Measurements from ENCODE around the gene CPZ. TPM values are rescaled to one million over a fixed set of nuclear protein-coding genes. Genes with fewer than 3 reads are reported as not detected.

The CPZ gene
- total RNA-seq, 1 donor from 2014 or later: 4.9 TPM

DNA sequence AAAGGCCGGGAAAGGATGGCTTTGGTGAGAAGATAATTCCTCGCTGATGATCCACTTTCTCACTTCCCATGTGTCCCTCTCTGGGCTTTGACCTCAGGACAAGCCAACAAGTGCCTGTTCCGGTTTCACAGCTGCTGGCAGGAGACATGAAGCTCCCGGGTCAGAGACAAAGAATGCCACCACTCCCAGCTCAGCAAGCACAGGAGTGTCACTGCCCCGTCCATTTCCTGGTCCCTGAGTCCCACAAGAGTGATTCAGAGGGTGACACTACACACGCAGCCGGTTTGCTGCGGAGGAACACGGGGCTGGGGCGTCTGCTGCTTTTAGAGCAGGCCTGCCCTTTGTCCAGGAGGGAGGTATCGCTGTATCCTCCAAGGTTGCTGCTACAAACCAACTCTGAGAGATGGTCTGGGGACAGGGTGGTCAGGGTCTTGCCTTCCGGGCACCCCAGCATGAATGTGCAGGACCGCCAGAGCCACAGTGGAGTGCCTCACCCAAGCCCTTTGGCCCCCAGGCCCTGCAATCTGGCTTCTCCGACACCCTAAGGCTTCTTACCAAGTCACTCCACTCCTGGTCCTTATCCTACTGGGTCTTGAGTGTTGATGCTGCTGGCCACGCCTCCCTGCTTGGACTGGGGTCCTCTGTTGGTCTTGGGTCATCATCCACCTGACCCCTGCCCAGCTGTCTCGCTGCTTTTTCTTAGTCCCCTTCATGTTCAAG is 49.5 kb downstream of the CPZ start:
- Mint-ChIP-seq H3K4me3 (no peak overlapping the region), H3K27ac (no peak overlapping the region), H3K9me3 (no peaks in the 10 kb centered on the region), H3K4me1 (ENCODE audit: unreplicated experiment) (no peaks in the 10 kb centered on the region), H3K27me3 (peaks cover 41% of the 10 kb centered on the region), H3K36me3 (no peaks in the 10 kb centered on the region)
- peak; percentile 50 for DNase-seq (ENCODE audit: extremely low spot score, unreplicated experiment)
- TF ChIP-seq, protein P1, sequence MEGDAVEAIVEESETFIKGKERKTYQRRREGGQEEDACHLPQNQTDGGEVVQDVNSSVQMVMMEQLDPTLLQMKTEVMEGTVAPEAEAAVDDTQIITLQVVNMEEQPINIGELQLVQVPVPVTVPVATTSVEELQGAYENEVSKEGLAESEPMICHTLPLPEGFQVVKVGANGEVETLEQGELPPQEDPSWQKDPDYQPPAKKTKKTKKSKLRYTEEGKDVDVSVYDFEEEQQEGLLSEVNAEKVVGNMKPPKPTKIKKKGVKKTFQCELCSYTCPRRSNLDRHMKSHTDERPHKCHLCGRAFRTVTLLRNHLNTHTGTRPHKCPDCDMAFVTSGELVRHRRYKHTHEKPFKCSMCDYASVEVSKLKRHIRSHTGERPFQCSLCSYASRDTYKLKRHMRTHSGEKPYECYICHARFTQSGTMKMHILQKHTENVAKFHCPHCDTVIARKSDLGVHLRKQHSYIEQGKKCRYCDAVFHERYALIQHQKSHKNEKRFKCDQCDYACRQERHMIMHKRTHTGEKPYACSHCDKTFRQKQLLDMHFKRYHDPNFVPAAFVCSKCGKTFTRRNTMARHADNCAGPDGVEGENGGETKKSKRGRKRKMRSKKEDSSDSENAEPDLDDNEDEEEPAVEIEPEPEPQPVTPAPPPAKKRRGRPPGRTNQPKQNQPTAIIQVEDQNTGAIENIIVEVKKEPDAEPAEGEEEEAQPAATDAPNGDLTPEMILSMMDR (conservative IDR thresholded peaks at IDR 0.05): no peak

DNA sequence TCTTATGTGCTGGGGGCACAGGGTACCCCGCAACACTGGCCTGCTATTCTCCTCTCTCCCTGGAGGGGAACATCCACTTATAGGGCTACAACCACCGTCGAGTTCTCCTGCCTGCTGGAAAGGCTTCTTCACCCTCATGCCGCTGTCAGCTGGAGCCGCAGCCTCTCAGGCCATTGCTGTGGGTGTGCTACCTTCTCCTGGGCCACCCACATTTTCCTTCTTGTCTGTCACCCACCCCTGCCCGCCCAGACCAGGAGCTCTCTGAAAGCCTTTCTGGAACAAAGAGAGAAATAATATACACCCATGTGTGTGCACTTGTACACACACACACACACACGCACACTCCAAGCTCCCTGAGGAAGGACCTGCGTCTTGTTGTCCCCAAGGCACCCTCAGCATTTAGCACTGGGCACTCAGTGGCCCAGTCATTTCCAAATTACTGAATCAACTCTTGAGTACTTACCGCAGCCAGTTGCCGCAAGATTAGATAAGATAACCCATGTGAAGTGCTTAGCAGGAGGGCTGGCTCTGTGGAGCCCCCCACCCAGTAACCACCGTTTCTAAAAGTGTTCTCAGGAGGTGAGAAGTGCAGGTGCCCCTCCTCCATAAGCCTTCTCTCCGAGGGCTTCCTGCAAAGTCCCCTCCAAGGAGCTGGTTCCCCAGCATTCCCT is 50.2 kb downstream of the CPZ start:
- Mint-ChIP-seq H3K4me1 (ENCODE audit: unreplicated experiment) (no peaks in the 10 kb centered on the region), H3K9me3 (no peaks in the 10 kb centered on the region), H3K27ac (peak overlapping the region; percentile 38), H3K4me3 (no peak overlapping the region), H3K27me3 (peaks cover 37% of the 10 kb centered on the region), H3K36me3 (no peaks in the 10 kb centered on the region)
- DNase-seq (ENCODE audit: extremely low spot score, unreplicated experiment): peak; percentile 42
- TF ChIP-seq, protein P1 (conservative IDR thresholded peaks at IDR 0.05): no peak

DNA sequence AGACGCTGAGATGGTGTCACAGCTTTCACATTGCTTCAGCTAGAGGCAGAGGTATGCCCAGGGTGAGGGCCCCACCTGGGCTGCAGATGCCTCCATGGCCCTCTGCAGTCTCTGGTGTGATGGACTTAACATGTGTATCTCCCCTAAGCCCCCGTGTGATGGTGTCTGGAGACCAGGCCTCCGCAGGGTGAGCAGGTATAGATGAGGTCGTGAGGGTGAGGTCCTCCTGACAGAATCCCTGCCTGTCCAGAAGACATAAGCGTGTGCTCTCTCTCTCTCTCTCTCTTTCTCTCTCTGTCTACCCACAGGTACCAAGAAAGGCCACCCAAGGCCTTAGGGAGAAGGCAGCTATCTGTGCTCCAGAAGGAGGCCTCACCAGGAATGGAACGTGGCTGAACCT is 50.9 kb downstream of the CPZ start:
- H3K27ac Mint-ChIP-seq: peak overlapping the region; percentile 38
- no peaks in the 10 kb centered on the region for H3K9me3 Mint-ChIP-seq
- TF ChIP-seq, protein P1 (conservative IDR thresholded peaks at IDR 0.05): no peak
- no peaks in the 10 kb centered on the region for H3K4me1 Mint-ChIP-seq (ENCODE audit: unreplicated experiment)
- DNase-seq (ENCODE audit: extremely low spot score, unreplicated experiment): peak; percentile 39
- H3K36me3 Mint-ChIP-seq: no peaks in the 10 kb centered on the region
- no peak overlapping the region for H3K4me3 Mint-ChIP-seq
- H3K27me3 Mint-ChIP-seq: peaks cover 38% of the 10 kb centered on the region

DNA sequence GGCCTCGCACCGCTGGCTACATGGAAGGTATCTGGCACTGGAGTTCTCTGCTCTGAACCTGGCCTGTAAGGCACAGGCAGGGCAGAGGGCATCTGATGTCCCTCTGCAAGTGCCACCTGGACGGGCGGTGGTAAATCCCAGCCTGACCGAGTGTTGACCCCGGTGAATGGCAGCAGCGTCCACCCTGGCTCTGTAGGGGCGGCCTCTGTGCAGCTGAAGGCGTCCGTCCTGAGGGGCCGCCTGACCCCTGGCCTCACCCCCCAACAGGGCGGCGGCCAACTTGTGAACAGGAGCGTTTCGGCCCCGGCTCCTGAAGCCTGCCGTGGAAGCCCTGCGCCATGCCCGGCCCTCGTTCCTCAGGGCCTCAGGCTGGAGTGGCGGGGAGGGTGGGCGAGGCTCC is 51.4 kb downstream of the CPZ start:
- TF ChIP-seq, protein P1 (conservative IDR thresholded peaks at IDR 0.05): no peak
- H3K27me3 Mint-ChIP-seq: peaks cover 37% of the 10 kb centered on the region
- no peaks in the 10 kb centered on the region for H3K4me1 Mint-ChIP-seq (ENCODE audit: unreplicated experiment)
- no peaks in the 10 kb centered on the region for H3K9me3 Mint-ChIP-seq
- DNase-seq (ENCODE audit: extremely low spot score, unreplicated experiment): peak; percentile 62
- H3K36me3 Mint-ChIP-seq: no peaks in the 10 kb centered on the region
- no peak overlapping the region for H3K27ac Mint-ChIP-seq
- H3K4me3 Mint-ChIP-seq: no peak overlapping the region

DNA sequence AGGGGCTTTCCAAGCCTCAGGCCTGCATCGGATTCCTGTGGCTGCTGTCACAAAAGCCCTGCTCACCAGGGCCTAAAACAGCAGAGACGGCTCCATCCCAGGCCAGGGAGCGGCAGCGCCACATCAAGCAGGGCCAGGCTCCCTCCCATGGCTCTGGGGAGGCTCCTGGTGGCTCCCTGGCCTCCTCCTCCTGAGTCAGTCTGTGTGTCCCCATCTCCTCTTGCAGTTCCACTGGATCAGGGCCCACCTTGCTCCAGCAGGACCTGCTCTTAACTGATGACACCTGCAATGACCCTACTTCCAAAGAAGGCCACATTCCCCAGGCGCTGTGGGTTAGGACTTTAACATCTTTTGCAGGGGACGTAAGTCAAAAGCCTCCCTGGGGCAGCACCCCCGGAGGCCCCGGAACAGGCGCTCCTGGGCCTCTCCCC is 51.9 kb downstream of the CPZ start:
- Mint-ChIP-seq H3K27ac (no peak overlapping the region), H3K36me3 (no peaks in the 10 kb centered on the region), H3K27me3 (peaks cover 37% of the 10 kb centered on the region), H3K4me1 (ENCODE audit: unreplicated experiment) (no peaks in the 10 kb centered on the region), H3K9me3 (no peaks in the 10 kb centered on the region), H3K4me3 (no peak overlapping the region)
- TF ChIP-seq, protein P1 (conservative IDR thresholded peaks at IDR 0.05): no peak
- DNase-seq (ENCODE audit: extremely low spot score, unreplicated experiment): no peak
